Uterus (tissue), 2 donors: ENCODE data around the gene VEZF1.

ENCODE experiments used
- POLR2A ChIP-seq, 2 donors: fragments of 450-650 bp; IDR thresholded peaks; one replicate each; pipeline ENCODE4 v1.6.1; 2016; ENCODE audit warnings: antibody characterized with exemption in 2 of 2, mild to moderate bottlenecking in 1 of 2, moderate library complexity in 1 of 2
- TF ChIP-seq, protein P1 (sequence below), 4 experiments: fragments of 200-600 bp in 2 of 4; fragments of 450-650 bp in 2 of 4; sonication (generic) in 2 of 4; IDR thresholded peaks; one replicate each; pipeline ENCODE4 v1.5.1; 2016 to 2019; ENCODE audit warnings: antibody characterized with exemption in 4 of 4, mild to moderate bottlenecking in 2 of 4, moderate library complexity in 1 of 4

DNA sequence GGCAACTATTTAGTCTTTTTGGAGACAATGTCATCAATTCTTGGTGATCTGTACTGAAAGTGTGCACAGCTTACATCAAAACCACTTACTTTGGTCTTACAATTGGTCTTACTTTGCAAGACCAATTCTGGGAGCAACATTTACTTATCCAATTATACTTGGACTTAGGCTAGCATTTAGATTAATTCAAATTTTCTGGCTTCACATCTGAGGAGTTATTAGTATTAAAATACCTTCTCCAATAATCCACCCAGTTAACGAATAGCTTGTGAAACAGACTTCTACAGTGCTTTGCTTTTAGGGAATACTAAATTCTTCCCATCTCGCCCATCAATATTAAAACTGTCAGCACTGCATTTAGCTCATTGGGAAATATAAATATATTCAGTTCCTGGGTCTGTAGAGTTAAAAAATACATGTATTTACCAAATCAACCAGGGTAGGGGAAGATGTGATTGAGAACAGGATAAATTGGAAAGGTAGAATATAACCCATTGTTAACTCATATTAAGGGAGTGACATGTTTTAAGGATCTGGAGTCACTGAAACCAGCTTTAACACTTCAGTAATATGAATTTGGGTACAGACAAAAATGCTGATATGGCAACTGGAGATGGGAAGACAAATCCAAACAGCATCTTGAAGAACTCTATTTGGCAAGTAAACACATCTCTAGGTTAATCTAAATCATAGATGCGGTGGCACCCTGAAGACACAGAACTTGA lies 9.2 kb upstream of the VEZF1 start:
- TF ChIP-seq, protein P1, sequence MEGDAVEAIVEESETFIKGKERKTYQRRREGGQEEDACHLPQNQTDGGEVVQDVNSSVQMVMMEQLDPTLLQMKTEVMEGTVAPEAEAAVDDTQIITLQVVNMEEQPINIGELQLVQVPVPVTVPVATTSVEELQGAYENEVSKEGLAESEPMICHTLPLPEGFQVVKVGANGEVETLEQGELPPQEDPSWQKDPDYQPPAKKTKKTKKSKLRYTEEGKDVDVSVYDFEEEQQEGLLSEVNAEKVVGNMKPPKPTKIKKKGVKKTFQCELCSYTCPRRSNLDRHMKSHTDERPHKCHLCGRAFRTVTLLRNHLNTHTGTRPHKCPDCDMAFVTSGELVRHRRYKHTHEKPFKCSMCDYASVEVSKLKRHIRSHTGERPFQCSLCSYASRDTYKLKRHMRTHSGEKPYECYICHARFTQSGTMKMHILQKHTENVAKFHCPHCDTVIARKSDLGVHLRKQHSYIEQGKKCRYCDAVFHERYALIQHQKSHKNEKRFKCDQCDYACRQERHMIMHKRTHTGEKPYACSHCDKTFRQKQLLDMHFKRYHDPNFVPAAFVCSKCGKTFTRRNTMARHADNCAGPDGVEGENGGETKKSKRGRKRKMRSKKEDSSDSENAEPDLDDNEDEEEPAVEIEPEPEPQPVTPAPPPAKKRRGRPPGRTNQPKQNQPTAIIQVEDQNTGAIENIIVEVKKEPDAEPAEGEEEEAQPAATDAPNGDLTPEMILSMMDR (IDR thresholded peaks at IDR 0.05), result no peak
- no peak for TF ChIP-seq POLR2A (IDR thresholded peaks at IDR 0.05)
